Measurements from ENCODE around the gene CCL27.

- TF ChIP-seq POLR2A (IDR thresholded peaks at IDR 0.05) (no peak), CTCF (IDR thresholded peaks at IDR 0.05 in 4 of 5, conservative IDR thresholded peaks at IDR 0.05 in 1 of 5) (no peak)
These were observed 31.1 kb upstream of the CCL27 start for GRCh38 chr9:34693560-34693959.
